Fibroblast of the aortic adventitia (primary cell): ENCODE results near the gene ANKRD28. TPM values are rescaled to one million over a fixed set of nuclear protein-coding genes. Genes with fewer than 3 reads are reported as not detected.
A peak's percentile ranks its signal among the peaks of the same experiment; 100 is the strongest.

Source experiments
- DNase-seq: peaks from one replicate; pipeline ENCODE4 v3.0.0-alpha.2; 2010; ENCODE audit warnings: low read depth
- H3K4me3 ChIP-seq: 2 replicates; pipeline ENCODE4 v1.5.1; 2011; ENCODE audit warnings: low read depth, mild to moderate bottlenecking, control low read depth, low read length, moderate library complexity
- CTCF ChIP-seq: IDR thresholded peaks from 2 replicates; pipeline ENCODE4 v1.5.1; 2011; ENCODE audit warnings: mild to moderate bottlenecking, low read length, control low read depth, inconsistent platforms; ENCODE audit not compliant: insufficient read depth
- total RNA-seq: library from RNA; depleted of rRNA; stranded (reverse); fragments of >200 nt; gene quantifications from 2 replicates; pipeline ENCODE4 v1.2.3, GENCODE V29; 2012; ENCODE audit warnings: low replicate concordance

Gene ANKRD28
- total RNA-seq, 1 donor = 121 TPM

- H3K4me3 ChIP-seq = no peak overlapping the region
- TF ChIP-seq CTCF = no peak
- DNase-seq = peak; percentile 92
These were observed 151.9 kb downstream of the ANKRD28 start for GRCh38 chr3:15645740-15646501.

GRCh38 chr3:15645246-15645645 is 152.5 kb downstream of the ANKRD28 start:
- no peak for TF ChIP-seq CTCF
- DNase-seq = no peak
- H3K4me3 ChIP-seq = no peak overlapping the region

- no peak for DNase-seq
- no peak for TF ChIP-seq CTCF
- no peak overlapping the region for H3K4me3 ChIP-seq
These were observed 158.9 kb downstream of the ANKRD28 start for GRCh38 chr3:15638891-15639262.

GRCh38 chr3:15638193-15638890 is 159.4 kb downstream of the ANKRD28 start:
- TF ChIP-seq CTCF = no peak
- no peak overlapping the region for H3K4me3 ChIP-seq
- peak; percentile 44 for DNase-seq

GRCh38 chr3:15637131-15637951 is 160.4 kb downstream of the ANKRD28 start:
- H3K4me3 ChIP-seq = no peak overlapping the region
- DNase-seq = no peak
- no peak for TF ChIP-seq CTCF

GRCh38 chr3:15636028-15636709 is 161.6 kb downstream of the ANKRD28 start:
- H3K4me3 ChIP-seq = no peak overlapping the region
- peak; percentile 87 for DNase-seq

More at GRCh38 chr3:15636028-15636709, 161.6 kb downstream of the ANKRD28 start:
- TF ChIP-seq CTCF = no peak
